Activated T-cell treated with anti-CD3 and anti-CD28 coated beads, Interleukin-2, amount 50 U/mL, for 48 hours (primary cell): ENCODE data around the gene CLIP3.
"Not testable (repeated sequence)": the region's sequence is repeated elsewhere in the genome, so short reads cannot be mapped to it uniquely, and the experiment has no call there.

Source experiments
- DNase-seq, 2 experiments: peaks; one replicate each; pipeline ENCODE4 v3.0.0-alpha.2; 2020

Gene CLIP3

DNA sequence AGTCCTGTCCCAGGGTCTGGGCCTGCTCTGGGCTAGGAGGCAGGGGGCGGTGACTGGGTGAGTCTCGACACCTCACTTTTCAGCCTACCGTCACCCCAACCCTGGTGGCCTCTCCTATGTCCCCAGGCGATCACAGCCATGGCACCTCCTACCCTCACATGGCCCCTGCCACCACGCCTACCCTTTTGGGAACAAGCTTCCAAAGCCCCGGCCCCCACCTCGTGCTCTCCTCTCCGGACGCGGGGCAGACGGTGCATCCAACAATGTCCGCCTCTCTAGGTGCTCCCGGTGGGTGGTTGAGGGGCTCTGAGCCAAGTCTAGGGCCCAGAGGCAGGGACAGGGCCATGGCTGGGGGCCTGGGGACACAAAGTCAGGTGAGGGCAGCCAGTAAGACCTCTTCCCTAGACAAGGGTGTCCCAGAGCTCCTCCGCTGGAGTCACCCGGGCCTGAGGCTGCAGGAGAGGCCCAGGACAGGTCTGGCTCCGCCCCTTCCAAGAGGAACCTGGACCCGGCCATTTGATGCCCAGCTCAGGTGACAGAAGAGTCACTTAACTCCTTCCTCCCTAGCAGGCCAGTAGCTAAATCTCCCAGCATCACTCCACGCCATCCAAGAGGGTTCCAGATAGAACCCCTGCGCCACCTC, 24.2 kb downstream of the CLIP3 start, which contains the start of gene SYNE4:
TSS of gene SYNE4 (minus strand) at position 478 of the 643 bp plus-strand sequence. CDS start at position 346, 132 bp downstream.
- no peak for DNase-seq

DNA sequence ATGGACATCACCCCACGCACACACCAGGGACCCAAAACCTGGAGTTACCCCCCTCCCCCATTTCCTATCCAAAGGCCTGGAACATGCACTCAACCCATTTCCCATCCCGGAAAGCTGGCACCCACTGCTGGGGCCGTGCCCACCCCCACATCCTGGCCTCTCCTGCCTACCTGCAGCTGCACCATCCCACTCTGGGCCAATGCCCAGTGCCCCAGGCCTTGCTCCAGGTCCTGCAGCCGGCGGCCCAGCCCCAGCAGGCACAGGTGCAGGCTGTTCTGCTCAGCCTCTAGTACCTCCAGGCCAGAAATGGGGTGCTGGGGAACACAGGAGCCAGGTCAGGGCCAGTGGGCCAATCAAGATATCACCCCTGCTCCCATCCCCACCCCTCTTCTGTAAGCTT, 25.7 kb downstream of the CLIP3 start:
- no peak for DNase-seq

GRCh38 chr19:36003284-36003683, 29.4 kb downstream of the CLIP3 start:
- DNase-seq: no peak

DNA sequence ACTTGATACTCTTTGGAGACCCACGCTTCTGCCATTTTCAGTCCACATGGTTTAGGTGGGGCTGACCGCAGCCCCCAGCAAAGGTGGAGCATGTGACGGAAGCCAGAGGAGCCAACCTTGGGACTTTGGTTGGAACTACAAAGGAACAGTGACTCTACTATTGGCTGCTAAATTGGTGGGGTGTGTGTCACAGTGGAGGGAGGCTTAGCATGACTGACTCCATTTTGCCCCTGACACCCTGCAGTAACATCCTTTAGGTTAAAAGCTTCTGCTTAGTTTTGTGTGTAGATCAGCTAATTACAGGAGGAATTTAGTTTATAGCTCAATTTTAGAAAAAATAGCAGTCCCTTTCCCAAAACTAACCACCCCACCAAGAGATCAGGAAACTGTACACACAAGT, 31.1 kb downstream of the CLIP3 start:
- no peak for DNase-seq

DNA sequence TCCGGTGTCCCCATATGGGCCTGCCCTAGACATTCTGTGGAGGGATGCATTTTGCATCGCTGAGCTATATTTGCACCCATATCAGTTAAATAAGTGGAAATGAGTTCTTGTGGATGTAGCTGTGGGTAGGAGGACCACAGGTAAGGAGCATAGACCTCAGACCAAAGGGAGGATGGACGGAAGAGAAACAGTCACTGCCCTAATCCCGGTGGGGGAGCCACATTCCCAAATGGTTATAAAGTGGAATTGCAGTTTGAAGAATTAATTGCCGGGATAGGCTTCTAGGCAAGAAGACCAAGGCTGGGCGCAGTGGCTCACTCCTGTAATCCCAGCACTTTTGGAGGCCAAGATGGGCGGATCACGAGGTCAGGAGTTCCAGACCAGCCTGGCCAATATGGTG, 35.9 kb downstream of the CLIP3 start:
- no peak for DNase-seq

- peak; percentile 97 for DNase-seq
Observed at GRCh38 chr19:35995048-35995993, 37.4 kb downstream of the CLIP3 start, which contains the start of gene SDHAF1. SDHAF1 (plus strand) TSS chr19:35995188; CDS start chr19:35995275, 87 bp downstream.

DNA sequence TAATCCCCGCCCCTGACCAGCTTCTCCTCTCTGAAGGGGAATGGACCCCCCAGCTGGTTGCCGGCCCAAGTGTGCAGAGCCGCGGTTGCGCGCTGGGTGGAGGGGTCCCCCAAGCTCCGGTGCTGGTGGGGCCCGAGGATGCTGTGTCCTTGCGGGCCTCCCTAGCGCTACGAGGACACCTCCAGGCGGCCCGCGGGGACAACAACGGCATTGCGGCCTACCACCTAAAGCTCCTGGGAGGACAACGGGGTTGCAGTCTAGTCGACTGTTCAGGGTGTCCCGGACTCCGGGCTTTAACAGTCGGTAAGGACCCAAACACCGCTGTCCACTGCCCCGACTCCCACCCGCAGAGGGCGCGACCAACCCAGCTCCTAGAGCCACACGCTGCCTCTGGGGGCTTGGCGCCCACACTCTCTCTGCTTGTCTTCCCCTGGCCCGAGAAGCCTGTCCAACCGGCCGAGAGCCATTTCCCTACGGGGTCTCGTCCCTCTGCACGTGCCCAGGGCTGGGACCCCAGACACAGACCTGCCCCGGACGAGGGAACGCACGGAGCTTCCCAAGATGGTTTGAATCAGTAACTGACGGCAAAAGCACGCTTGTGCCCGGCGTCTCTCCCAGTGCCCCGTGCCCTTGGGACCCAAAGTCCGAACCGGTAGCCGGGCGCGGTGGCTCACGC, 38.6 kb downstream of the CLIP3 start:
- peak in 1 of 2 experiments; percentile 48 for DNase-seq

DNA sequence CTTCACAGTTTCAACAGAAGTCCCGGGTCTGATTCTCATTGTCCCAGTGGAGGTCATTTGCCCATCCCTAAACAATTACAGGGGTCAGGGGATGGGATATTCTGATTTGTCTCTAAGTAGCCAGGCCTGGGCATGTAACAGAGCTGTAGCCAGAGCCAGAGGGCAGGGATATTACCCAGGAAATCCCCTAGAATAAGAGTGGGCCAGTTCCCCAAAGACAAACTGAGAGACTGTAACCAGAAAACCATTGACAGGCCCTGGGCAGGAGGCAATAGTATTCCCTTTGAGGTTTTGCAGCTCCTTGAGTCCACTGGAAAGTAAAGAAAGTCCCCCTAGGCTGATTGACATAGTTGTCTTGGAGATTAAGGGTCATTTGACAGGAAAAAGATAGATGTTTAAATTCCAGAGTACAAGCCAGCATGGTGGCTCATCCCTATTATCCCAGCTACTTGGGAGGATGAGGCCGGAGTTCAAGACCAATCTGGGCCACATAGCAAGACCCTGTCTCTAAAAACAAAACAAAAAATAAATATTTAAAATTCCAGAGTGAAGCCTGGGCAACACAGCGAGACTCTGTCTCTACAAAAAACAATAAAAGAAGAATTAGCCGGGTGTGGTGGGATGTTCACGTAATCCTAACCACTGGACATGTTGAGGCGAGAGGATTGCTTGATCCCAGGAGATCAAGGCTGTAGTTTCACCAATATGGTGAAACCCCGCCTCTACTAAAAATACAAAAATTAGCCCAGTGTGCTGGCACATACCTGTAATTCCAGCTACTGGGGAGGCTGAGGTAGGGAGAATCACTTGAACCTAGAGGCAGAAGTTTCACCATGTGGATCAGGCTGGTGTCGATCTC, 39.5 kb downstream of the CLIP3 start:
- no peak for DNase-seq

GRCh38 chr19:35991731-35992450, 40.8 kb downstream of the CLIP3 start:
- no peak for DNase-seq

DNA sequence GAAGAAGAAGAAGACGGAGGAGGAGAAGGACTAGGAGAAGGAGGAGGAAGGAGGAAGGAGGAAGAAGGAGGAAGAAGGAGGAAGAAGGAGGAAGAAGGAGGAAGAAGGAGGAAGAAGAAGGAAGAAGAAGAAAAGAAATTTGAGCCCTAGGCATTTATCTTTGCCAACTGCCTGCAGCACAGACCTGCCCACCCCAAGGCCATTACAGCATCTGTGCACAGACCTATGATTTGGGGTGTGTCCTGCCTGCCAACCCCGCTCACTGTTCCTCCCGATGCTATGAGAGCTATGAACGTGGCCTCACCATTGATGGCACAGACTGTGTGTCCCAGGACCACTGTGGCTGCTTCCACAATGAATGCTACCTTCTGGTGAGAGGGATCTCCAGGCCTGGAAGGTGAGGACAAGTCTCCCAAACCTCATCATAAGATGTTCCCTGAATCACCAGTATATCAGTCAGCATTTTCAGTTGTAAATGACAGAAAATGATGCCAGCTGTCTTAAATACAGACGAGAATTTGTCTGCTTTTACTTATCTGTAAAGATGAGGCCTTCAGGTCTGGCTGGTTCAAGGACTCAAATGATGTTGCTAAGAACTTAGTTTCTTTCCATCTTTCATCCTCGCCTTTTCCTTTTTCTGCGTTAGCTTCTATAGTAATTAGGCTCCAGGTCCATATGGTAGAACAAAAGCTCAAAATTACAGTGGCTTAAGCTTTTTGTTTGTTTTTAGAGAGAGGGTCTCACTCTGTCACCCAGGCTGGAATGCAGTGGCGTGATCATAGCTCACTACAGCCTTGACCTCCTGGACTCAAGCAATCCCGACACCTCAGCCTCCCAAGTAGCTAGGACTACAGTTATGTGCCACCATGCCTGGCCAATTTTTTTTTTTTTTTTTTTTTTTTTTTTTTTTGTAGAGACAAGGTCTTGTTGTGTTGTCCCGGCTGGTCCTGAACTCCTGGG, 41.6 kb downstream of the CLIP3 start:
- no peak for DNase-seq

GRCh38 chr19:35990156-35990555, 42.5 kb downstream of the CLIP3 start:
- DNase-seq: no peak

DNA sequence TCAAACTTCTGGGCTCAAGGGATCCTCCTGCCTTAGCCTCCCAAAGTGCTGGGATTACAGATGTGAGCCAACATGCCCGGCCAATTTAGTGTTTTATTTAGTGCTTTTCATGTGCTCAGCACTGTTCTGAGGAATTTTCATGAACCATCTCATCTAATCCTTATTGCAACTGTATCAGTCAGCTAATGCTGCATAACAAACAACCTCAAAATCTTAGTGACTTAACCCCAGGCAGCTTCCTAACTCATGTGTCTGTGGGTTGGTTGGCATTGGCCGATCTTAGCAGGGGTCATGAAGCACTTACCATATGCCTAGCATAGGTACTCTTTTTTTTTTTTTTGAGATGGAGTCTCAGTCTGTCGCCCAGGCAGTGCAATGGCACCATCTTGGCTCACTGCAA, 43.8 kb downstream of the CLIP3 start:
- DNase-seq: no peak

GRCh38 chr19:35987571-35987896, 45.1 kb downstream of the CLIP3 start:
- DNase-seq: no peak

DNA sequence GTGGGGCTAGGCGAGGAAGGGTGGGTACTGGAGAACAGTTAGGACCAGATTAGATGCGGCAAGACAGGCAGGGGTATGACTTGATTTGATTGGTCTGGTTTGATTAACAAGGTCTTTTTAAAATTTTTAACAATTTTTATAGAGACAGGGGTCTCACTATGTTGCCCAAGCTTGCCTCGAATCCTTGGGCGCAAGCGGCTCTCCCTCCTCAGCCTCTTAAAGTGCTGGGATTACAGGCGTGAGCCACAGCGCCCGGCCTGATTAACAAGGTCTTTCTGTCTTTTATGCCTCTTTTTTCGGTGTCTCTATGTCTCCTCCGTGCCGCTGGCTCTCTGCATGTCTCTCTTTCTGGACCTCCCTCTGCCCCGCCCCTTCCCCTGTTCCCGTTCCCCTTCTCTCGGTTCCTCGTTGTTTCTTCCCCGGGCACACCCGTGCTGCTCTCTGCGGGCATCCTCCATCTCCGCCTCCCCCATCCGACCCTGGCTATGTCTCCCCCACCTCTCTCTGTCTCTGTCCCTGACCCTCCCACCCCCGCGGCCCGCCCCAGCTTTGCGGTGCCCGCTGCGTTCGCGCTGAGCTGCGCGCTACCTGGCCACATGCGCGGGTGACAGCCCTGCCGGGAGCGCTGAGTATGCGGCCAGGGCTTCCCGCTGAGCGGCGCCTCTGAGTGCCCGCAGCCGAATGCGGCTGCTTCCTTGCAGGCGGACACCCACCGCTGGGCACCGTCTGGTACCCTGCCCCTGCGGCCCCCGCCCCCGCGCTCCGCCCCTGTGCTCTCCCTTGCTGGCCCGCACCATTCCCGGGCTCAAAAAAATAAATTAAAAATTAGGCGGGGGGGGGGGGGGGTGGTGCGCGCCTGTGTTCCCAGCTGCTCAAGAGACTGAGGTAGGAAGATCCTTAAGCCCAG, 45.8 kb downstream of the CLIP3 start:
- peak; percentile 45 to 53 for DNase-seq

GRCh38 chr19:35986111-35986510, 46.6 kb downstream of the CLIP3 start:
- no peak for DNase-seq

DNA sequence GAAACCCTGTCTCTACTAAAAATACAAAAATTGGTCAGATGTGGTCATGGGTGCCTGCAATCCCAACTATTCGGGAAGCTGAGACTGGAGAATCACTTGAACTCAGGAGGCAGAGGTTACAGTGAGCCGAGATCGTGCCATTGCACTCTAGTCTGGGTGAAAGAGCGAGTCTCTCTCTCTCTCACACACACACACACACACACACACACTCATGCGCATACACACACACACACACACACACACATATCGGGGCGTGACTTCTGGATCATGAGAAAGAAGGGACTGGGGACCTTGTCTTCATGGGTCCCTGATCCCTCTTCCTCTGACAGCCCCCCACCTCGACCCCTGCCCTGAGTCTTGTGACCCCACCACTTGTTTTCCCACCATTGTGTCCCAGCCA, 49.5 kb downstream of the CLIP3 start:
- no peak for DNase-seq

DNA sequence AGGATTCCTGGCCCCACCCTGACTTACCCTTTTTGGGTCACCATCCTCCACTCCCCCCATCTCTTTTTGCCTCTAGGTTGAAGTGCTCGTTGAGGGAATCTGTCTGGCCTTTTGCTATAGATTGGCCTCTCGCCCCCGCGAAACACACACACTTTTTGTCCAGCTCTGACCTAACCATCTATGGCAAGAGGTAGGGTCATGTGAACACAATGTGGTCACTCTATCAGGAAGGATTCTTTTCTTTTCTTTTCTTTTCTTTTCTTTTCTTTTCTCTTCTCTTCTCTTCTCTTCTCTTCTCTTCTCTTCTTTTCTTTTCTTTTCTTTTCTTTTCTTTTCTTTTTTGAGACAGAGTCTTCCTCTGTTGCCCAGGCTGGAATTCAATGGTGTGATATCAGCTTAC, 51.7 kb downstream of the CLIP3 start:
- DNase-seq: not testable (repeated sequence)

GRCh38 chr19:35978832-35979365, 53.8 kb downstream of the CLIP3 start:
- DNase-seq: no peak

GRCh38 chr19:35978271-35978670, 54.4 kb downstream of the CLIP3 start:
- DNase-seq: no peak
